ENCODE data around the gene SPACA7.

Gene SPACA7

GRCh38 chr13:112346173-112346898 lies 29.8 kb upstream of the SPACA7 start:
- no peak for TF ChIP-seq REST (IDR thresholded peaks at IDR 0.05; ENCODE audit: low read depth)
- no peak for TF ChIP-seq USF1 (IDR thresholded peaks at IDR 0.05)
- no peak for TF ChIP-seq TCF12 (IDR thresholded peaks at IDR 0.05; ENCODE audit: low read depth)
- TF ChIP-seq NFIC (IDR thresholded peaks at IDR 0.05) = no peak
- no peak for TF ChIP-seq FOXM1 (IDR thresholded peaks at IDR 0.05; ENCODE audit: borderline replicate concordance, low read depth)
- TF ChIP-seq EP300 (IDR thresholded peaks at IDR 0.05; ENCODE audit: borderline replicate concordance) = no peak
- no peak for TF ChIP-seq MAX (IDR thresholded peaks at IDR 0.05)
- no peak for TF ChIP-seq EGR1 (IDR thresholded peaks at IDR 0.05)
- no peak for TF ChIP-seq CEBPB (IDR thresholded peaks at IDR 0.05)
- no peak for TF ChIP-seq YY1 (IDR thresholded peaks at IDR 0.05; ENCODE audit: low read depth)

- TF ChIP-seq MAX (IDR thresholded peaks at IDR 0.05) (no peak), EP300 (IDR thresholded peaks at IDR 0.05; ENCODE audit: borderline replicate concordance) (no peak)
Measured at GRCh38 chr13:112346899-112347229, 29.3 kb upstream of the SPACA7 start.

- TF ChIP-seq TAF1 (IDR thresholded peaks at IDR 0.05; ENCODE audit: low read depth) (no peak), FOXM1 (IDR thresholded peaks at IDR 0.05; ENCODE audit: borderline replicate concordance, low read depth) (no peak), MAX (IDR thresholded peaks at IDR 0.05) (no peak), EP300 (IDR thresholded peaks at IDR 0.05; ENCODE audit: borderline replicate concordance) (no peak), REST (IDR thresholded peaks at IDR 0.05; ENCODE audit: low read depth) (no peak), TEAD4 (IDR thresholded peaks at IDR 0.05) (no peak), CREB1 (IDR thresholded peaks at IDR 0.05; ENCODE audit: low read depth) (no peak), EGR1 (IDR thresholded peaks at IDR 0.05) (no peak), NFIC (IDR thresholded peaks at IDR 0.05) (no peak)
Measured at GRCh38 chr13:112347986-112348385, 28.2 kb upstream of the SPACA7 start.

GRCh38 chr13:112348642-112349345 lies 27.4 kb upstream of the SPACA7 start:
- TF ChIP-seq CEBPB (IDR thresholded peaks at IDR 0.05) = no peak
- TF ChIP-seq FOXM1 (IDR thresholded peaks at IDR 0.05; ENCODE audit: borderline replicate concordance, low read depth) = no peak
- no peak for TF ChIP-seq ZBTB7A (IDR thresholded peaks at IDR 0.05; ENCODE audit: low read depth)
- TF ChIP-seq NFIC (IDR thresholded peaks at IDR 0.05) = no peak
- TF ChIP-seq CREB1 (IDR thresholded peaks at IDR 0.05; ENCODE audit: low read depth) = no peak
- TF ChIP-seq EGR1 (IDR thresholded peaks at IDR 0.05) = no peak
- TF ChIP-seq EP300 (IDR thresholded peaks at IDR 0.05; ENCODE audit: borderline replicate concordance) = no peak
- TF ChIP-seq TEAD4 (IDR thresholded peaks at IDR 0.05) = no peak
- no peak for TF ChIP-seq TAF1 (IDR thresholded peaks at IDR 0.05; ENCODE audit: low read depth)
- no peak for TF ChIP-seq RAD21 (IDR thresholded peaks at IDR 0.05; ENCODE audit: low read depth)
- no peak for TF ChIP-seq TCF12 (IDR thresholded peaks at IDR 0.05; ENCODE audit: low read depth)

- TF ChIP-seq EGR1 (IDR thresholded peaks at IDR 0.05) (no peak), CREB1 (IDR thresholded peaks at IDR 0.05; ENCODE audit: low read depth) (no peak), CEBPB (IDR thresholded peaks at IDR 0.05) (no peak), REST (IDR thresholded peaks at IDR 0.05; ENCODE audit: low read depth) (no peak), TAF1 (IDR thresholded peaks at IDR 0.05; ENCODE audit: low read depth) (no peak), ZBTB7A (IDR thresholded peaks at IDR 0.05; ENCODE audit: low read depth) (no peak), NFIC (IDR thresholded peaks at IDR 0.05) (no peak), FOXM1 (IDR thresholded peaks at IDR 0.05; ENCODE audit: borderline replicate concordance, low read depth) (no peak), TEAD4 (IDR thresholded peaks at IDR 0.05) (no peak), YY1 (IDR thresholded peaks at IDR 0.05; ENCODE audit: low read depth) (no peak), USF1 (IDR thresholded peaks at IDR 0.05) (no peak), MAX (IDR thresholded peaks at IDR 0.05) (no peak), TCF12 (IDR thresholded peaks at IDR 0.05; ENCODE audit: low read depth) (no peak), EP300 (IDR thresholded peaks at IDR 0.05; ENCODE audit: borderline replicate concordance) (no peak), RAD21 (IDR thresholded peaks at IDR 0.05; ENCODE audit: low read depth) (no peak)
Measured at GRCh38 chr13:112349681-112350080, 26.5 kb upstream of the SPACA7 start.
